Common myeloid progenitor, CD34-positive (primary cell): Measurements from ENCODE around the gene IER3. TPM values are rescaled to one million over a fixed set of nuclear protein-coding genes. Genes with fewer than 3 reads are reported as not detected.

Source experiments
- CTCF ChIA-PET: fragments of 350-600 bp; sonication (Branson Sonifier 250); formaldehyde crosslinking; loops from one replicate; lab custom pipeline; 2021; ENCODE audit warnings: antibody characterized with exemption; lab: Charles Lee
- POLR2A ChIA-PET: fragments of 350-600 bp; sonication (Branson Sonifier 250); formaldehyde crosslinking; loops from one replicate; lab custom pipeline; 2021; ENCODE audit warnings: antibody characterized with exemption; lab: Charles Lee
- DNase-seq, 3 donors: peaks; one replicate each; pipeline versions ENCODE4 v3.0.0 to v3.0.0-alpha.2; 2013
- H3K27ac ChIP-seq, 2 experiments: 1 replicate in 1 of 2; 2 replicates in 1 of 2; pipeline ENCODE4 v1.7.0; 2013; ENCODE audit warnings: inconsistent platforms in 2 of 2, low read length in 2 of 2, mild to moderate bottlenecking in 2 of 2, low read depth in 1 of 2, moderate library complexity in 1 of 2; ENCODE audit not compliant: severe bottlenecking in 2 of 2, insufficient read depth in 1 of 2, poor library complexity in 1 of 2
- H3K27me3 ChIP-seq, 5 experiments: replicated peaks in 2 of 5; 1 replicate in 3 of 5; 2 replicates in 2 of 5; pipeline versions ENCODE4 v1.6.1 to v1.7.0; 2013; ENCODE audit warnings: low read length in 4 of 5, mild to moderate bottlenecking in 2 of 5, moderate library complexity in 2 of 5, inconsistent platforms in 1 of 5; ENCODE audit not compliant: insufficient read depth in 5 of 5, control insufficient read depth in 4 of 5
- H3K36me3 ChIP-seq, 4 experiments: 1 replicate in 2 of 4; 2 replicates in 2 of 4; pipeline versions ENCODE4 v1.6.1 to v1.7.0; 2013; ENCODE audit warnings: low read length in 3 of 4, control low read depth in 1 of 4, mild to moderate bottlenecking in 1 of 4; ENCODE audit not compliant: control insufficient read depth in 4 of 4, insufficient read depth in 4 of 4
- H3K4me1 ChIP-seq, 4 experiments: 1 replicate in 3 of 4; 2 replicates in 1 of 4; pipeline versions ENCODE4 v1.6.1 to v1.7.1; 2013; ENCODE audit warnings: low read length in 3 of 4, mild to moderate bottlenecking in 3 of 4, control low read depth in 1 of 4, inconsistent platforms in 1 of 4, moderate library complexity in 1 of 4; ENCODE audit not compliant: control insufficient read depth in 4 of 4, insufficient read depth in 4 of 4; ENCODE audit errors: control extremely low read depth in 1 of 4
- H3K4me3 ChIP-seq, 7 experiments: 1 replicate in 4 of 7; 2 replicates in 3 of 7; pipeline versions ENCODE4 v1.5.1 to v1.7.0; 2013; ENCODE audit warnings: mild to moderate bottlenecking in 7 of 7, low read length in 6 of 7, moderate library complexity in 6 of 7, inconsistent platforms in 2 of 7, low read depth in 2 of 7, control low read depth in 1 of 7; ENCODE audit not compliant: insufficient read depth in 4 of 7, control insufficient read depth in 1 of 7; ENCODE audit errors: extremely low read depth in 1 of 7
- H3K9me3 ChIP-seq, 5 experiments: 1 replicate in 4 of 5; 2 replicates in 1 of 5; pipeline versions ENCODE4 v1.6.1 to v1.7.1; 2013; ENCODE audit warnings: low read length in 4 of 5, mild to moderate bottlenecking in 2 of 5, inconsistent platforms in 1 of 5, low read depth in 1 of 5, moderate library complexity in 1 of 5; ENCODE audit not compliant: control insufficient read depth in 4 of 5, insufficient read depth in 2 of 5; ENCODE audit errors: control extremely low read depth in 1 of 5
- WGBS: methylation state at CpG from one replicate; pipeline ENCODE4 v1.1.5; 2013; ENCODE audit not compliant: insufficient coverage; 5-methylcytosine and 5-hydroxymethylcytosine counted together
- polyA plus RNA-seq: library from polyadenylated mRNA; unstranded; fragments of 120-200 nt; gene quantifications from one replicate; pipeline ENCODE4 v1.2.1, GENCODE V29; 2013

The IER3 gene
- 4.0 TPM for polyA plus RNA-seq

GRCh38 chr6:30744054-30744805 lies at the start of gene IER3:
Gene IER3 (minus strand): TSS chr6:30744547. CDS start chr6:30744518, 29 bp downstream.
- ChIA-PET CTCF (interaction anchor here (0.7 to 2.3 kb wide), 10 partner anchors 8 to 288 kb away, joined by 3 to 7 read pairs (median 3); partner anchors contain the start of gene DHX16), POLR2A (interaction anchor here (0.6 to 2.6 kb wide), 7 partner anchors 8 to 473 kb away, joined by 3 to 11 read pairs (median 5); no protein-coding TSS in a partner anchor)
- Histone ChIP-seq H3K4me1 (peaks cover 0 to 37% (median 35%) of the 10 kb centered on the region in 4 experiments), H3K36me3 (peaks cover under 1 to 14% (median 11%) of the 10 kb centered on the region in 4 experiments), H3K4me3 (peak within 1 kb of the TSS; percentile 16 to 95 (median 82)), H3K27ac (peak within 1 kb of the TSS in 1 of 2 experiments; percentile 78), H3K27me3 (peaks cover 0 to 14% (median 1%) of the 10 kb centered on the region in 5 experiments), H3K9me3 (no peaks in the 10 kb centered on the region)
- peak; percentile 56 to 79 (median 78) for DNase-seq
- WGBS = under 1% methylated on average over 49 of the region's 54 CpGs

- no peaks in the 10 kb centered on the region for H3K36me3 ChIP-seq
- H3K4me3 ChIP-seq = no peak overlapping the region
- no peaks in the 10 kb centered on the region for H3K9me3 ChIP-seq
- peaks cover 2 to 25% (median 11%) of the 10 kb centered on the region in 4 experiments for H3K4me1 ChIP-seq
- CTCF ChIA-PET = interaction anchor here (1.6 to 2.4 kb wide), 3 partner anchors 10 to 26 kb away, joined by 3 to 7 read pairs (median 7); no protein-coding TSS in a partner anchor
- peak overlapping the region in 1 of 2 experiments; percentile 64 for H3K27ac ChIP-seq
- 100% methylated on average over 2 of the region's 6 CpGs for WGBS
- POLR2A ChIA-PET = interaction anchor here (0.7 kb wide), 1 partner anchor 283 kb away, joined by 5 read pairs; no protein-coding TSS in a partner anchor
- peaks cover 0 to 80% (median 23%) of the 10 kb centered on the region in 5 experiments for H3K27me3 ChIP-seq
- peak; percentile 23 to 74 (median 74) for DNase-seq
Measured at GRCh38 chr6:30793521-30794194, 49.3 kb upstream of the IER3 start.

DNA sequence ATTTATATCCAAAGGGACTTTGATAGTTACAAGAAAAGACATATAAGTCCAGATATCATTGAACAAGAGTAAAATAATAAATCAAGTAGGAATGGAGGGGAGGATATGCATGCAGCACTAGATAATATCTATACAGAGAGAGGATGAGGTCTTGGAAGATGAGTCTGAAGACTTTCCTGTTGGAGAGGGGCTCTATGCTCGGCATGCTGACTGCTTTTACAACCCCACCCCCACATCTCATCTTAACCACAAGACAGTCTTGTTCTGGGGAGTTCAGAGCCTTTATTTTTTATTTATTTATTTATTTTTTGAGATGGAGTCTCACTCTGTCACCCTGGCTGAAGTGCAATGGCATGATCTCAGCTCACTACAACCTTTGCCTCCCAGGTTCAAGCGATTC lies 48.4 kb upstream of the IER3 start:
- peaks cover 6 to 34% (median 19%) of the 10 kb centered on the region in 4 experiments for H3K4me1 ChIP-seq
- ChIA-PET POLR2A (no interaction called here), CTCF (interaction anchor here (0.9 to 1.7 kb wide), 3 partner anchors 11 to 19 kb away, joined by 3 to 7 read pairs (median 3); no protein-coding TSS in a partner anchor)
- no peak overlapping the region for H3K27ac ChIP-seq
- DNase-seq = no peak
- no peak overlapping the region for H3K4me3 ChIP-seq
- peaks cover 0 to 78% (median 23%) of the 10 kb centered on the region in 5 experiments for H3K27me3 ChIP-seq
- no CpG with 5 or more reads among the region's 2 CpGs for WGBS
- no peaks in the 10 kb centered on the region for H3K36me3 ChIP-seq
- H3K9me3 ChIP-seq = no peaks in the 10 kb centered on the region

- DNase-seq = no peak
- Histone ChIP-seq H3K4me3 (no peak overlapping the region), H3K27ac (no peak overlapping the region), H3K4me1 (peaks cover 6 to 45% (median 20%) of the 10 kb centered on the region in 4 experiments), H3K27me3 (peaks cover 0 to 73% (median 17%) of the 10 kb centered on the region in 5 experiments), H3K36me3 (no peaks in the 10 kb centered on the region), H3K9me3 (no peaks in the 10 kb centered on the region)
- CTCF ChIA-PET = interaction anchor here (1.1 to 2.6 kb wide), 4 partner anchors 9 to 86 kb away, joined by 3 to 6 read pairs (median 4); no protein-coding TSS in a partner anchor
- POLR2A ChIA-PET = no interaction called here
- 100% methylated on average over 1 of the region's 4 CpGs for WGBS
Measured at GRCh38 chr6:30790724-30791383, 46.5 kb upstream of the IER3 start.

DNA sequence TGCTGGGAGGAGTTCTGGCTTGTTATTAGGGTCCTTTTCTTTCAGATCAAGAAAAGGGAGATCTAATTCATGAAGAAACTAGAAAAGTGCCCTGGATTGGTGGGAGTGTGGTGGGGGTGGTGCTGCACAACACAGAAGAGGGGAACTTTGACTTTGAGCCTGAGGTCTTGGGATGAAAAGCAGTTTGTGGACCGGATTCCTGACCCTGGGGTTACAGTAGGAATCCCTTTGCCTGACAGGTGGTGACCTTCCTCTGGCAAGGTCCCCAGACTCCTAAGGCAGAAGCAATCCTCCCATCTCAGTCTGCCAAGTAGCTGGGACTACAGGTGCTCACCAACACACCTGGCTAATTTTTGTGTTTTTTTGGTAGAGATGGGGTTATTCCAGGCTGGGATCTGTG lies 45.3 kb upstream of the IER3 start:
- ChIA-PET CTCF (interaction anchor here (1.1 to 2.7 kb wide), 7 partner anchors 8 to 54 kb away, joined by 3 to 8 read pairs (median 5); no protein-coding TSS in a partner anchor), POLR2A (no interaction called here)
- no peak for DNase-seq
- 0% methylated on average over 1 of the region's 1 CpG for WGBS
- Histone ChIP-seq H3K4me3 (no peak overlapping the region), H3K4me1 (peaks cover 9 to 46% (median 20%) of the 10 kb centered on the region in 4 experiments), H3K9me3 (peaks cover 0 to 6% (median 0%) of the 10 kb centered on the region in 5 experiments), H3K27me3 (peaks cover 0 to 69% (median 17%) of the 10 kb centered on the region in 5 experiments), H3K36me3 (no peaks in the 10 kb centered on the region), H3K27ac (no peak overlapping the region)

DNA sequence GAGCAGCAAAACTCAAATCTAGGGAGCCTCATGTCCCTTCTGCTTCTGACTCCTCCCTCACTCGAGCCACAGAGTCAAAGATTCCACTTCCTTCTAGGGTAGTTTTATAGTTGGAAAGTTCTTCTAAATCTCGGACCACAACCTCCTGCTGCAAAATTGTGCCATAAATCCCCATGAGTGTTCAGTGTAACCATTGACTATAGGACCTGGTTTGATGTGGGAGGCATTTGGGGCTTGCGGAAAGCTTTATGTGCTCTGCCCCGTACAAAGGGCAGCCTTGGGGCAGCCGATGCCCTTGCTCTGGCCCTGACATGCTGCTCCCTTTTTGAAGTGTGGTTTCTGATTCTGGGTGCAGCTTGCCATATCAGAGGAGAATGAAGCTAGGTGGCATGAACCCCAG lies 43.6 kb upstream of the IER3 start:
- H3K27me3 ChIP-seq = peaks cover 0 to 64% (median 17%) of the 10 kb centered on the region in 5 experiments
- no peak overlapping the region for H3K27ac ChIP-seq
- no peak overlapping the region for H3K4me3 ChIP-seq
- 52% methylated on average over 2 of the region's 5 CpGs for WGBS
- H3K9me3 ChIP-seq = peaks cover 0 to 6% (median 0%) of the 10 kb centered on the region in 5 experiments
- POLR2A ChIA-PET = no interaction called here
- DNase-seq = peak in 2 of 3 donors; percentile 52 to 67
- H3K4me1 ChIP-seq = peaks cover 7 to 35% (median 18%) of the 10 kb centered on the region in 4 experiments
- CTCF ChIA-PET = interaction anchor here (0.8 to 2.7 kb wide), 8 partner anchors 9 to 89 kb away, joined by 3 to 8 read pairs (median 6); no protein-coding TSS in a partner anchor
- no peaks in the 10 kb centered on the region for H3K36me3 ChIP-seq
